Activated effector memory CD4-positive, alpha-beta T cell treated with anti-CD3 and anti-CD28 coated beads, Interleukin-2, amount 50 U/mL, for 16 hours (primary cell): Measurements from ENCODE around the gene ATOH8.
"Not testable (repeated sequence)": the region's sequence is repeated elsewhere in the genome, so short reads cannot be mapped to it uniquely, and the experiment has no call there.

Source experiments
- DNase-seq: peaks from one replicate; pipeline ENCODE4 v3.0.0-alpha.2; 2020

ATOH8 gene, protein sequence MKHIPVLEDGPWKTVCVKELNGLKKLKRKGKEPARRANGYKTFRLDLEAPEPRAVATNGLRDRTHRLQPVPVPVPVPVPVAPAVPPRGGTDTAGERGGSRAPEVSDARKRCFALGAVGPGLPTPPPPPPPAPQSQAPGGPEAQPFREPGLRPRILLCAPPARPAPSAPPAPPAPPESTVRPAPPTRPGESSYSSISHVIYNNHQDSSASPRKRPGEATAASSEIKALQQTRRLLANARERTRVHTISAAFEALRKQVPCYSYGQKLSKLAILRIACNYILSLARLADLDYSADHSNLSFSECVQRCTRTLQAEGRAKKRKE

GRCh38 chr2:85753525-85754312 lies at the start of gene ATOH8:
Gene ATOH8, plus strand, starts transcription at chr2:85753991. Its CDS starts 199 bp downstream, at chr2:85754190.
- DNase-seq = no peak

- DNase-seq = no peak
These were observed 49.8 kb upstream of the ATOH8 start for GRCh38 chr2:85704038-85704437.

DNA sequence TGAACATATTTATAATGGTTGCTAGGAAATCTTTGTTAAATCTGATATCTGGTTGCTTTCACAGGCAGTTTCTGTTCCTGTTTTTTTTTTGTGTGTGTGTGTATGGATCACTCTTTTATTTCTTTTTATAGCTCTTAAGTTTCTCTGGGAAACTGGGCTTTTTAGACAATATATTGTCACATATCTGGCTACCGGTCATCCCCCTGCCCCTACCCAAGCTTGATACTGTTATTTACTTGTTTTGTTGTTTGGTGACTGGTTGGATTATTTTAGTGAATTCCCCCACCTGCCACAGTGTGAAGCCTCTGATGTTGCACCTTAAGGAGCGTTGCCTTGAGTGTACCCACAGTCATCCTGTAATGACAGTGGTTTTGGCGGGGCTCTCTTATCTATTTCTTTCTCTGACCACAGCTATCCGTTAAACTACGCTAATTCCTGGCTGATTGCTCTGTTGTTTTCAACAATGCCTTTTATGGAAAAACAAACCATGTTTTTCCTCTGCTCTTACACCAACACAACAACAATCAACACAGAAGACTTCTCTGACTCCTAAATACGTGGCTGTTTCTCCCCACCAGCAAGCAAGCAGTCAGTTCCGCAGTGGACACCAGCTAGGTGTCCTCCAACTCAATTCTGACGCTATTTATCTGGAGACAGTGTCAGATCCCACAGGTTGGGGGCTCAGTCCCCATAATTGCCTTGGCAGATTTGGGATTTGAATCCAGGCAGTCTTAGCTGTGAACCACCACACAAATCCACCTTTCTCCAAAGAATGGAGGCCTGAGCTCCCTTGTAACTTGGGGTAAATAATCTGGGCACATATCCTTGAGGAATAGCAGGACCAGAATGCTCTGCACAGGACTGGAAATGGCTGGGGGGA lies 48.8 kb upstream of the ATOH8 start:
- DNase-seq = no peak

DNA sequence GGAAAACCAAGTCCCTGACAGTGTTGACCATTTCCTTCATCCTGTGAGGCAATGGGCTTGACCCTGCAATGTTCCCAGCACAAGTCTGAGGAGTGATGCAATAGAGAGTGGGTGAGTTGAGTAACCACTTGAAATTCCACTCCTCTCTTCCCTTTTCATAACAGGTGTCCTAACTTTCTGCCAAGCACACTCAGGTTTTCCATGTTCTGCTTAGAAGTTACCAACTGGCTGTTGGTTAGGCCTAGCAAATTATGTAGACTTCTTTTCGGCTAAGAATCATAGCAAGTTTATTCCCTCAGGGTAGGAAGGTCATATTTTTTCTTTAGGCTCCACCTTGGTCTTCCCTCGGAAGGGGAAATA lies 48.1 kb upstream of the ATOH8 start:
- DNase-seq = no peak

DNA sequence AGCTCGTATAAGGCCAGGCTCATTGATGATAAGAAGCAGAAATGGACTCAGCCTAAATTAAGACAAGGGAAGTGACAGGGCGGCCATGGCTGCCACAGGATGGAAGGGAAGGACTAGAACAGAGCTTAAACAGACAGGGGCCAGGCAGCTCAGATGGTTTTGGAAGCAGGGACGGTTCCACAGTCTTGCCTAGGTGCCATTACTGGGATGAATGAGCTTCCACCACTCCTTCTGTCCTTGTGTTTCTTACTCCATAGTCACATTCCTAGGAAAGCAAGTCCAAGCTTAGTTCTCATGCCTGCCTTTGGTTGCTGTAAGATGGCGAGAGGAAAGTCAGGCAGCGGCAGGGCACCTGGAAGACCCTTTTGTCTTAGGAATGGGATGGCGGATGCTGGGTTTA lies 47.7 kb upstream of the ATOH8 start:
- no peak for DNase-seq

- no peak for DNase-seq
These were observed 47.0 kb upstream of the ATOH8 start for GRCh38 chr2:85706599-85707296.

DNA sequence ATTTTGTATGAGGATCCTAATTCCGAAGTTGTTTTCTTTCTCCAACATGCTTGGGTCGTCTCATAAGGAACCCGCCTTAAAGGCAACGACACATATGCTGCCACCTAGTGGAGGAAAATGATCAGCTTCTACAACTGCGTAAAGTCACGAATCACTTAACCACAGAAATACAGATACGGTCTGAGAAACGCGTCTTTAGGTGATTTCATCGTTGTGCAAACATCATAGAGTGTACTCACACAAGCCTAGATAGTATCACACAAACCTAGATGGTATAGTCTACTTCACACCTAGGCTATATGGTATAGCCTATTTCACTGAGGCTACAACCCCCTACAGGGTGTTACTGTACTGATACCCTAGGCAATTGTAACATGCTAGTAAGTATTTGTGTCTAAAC lies 46.5 kb upstream of the ATOH8 start:
- peak; percentile 77 for DNase-seq

GRCh38 chr2:85708641-85709040 lies 45.1 kb upstream of the ATOH8 start:
- DNase-seq = no peak

DNA sequence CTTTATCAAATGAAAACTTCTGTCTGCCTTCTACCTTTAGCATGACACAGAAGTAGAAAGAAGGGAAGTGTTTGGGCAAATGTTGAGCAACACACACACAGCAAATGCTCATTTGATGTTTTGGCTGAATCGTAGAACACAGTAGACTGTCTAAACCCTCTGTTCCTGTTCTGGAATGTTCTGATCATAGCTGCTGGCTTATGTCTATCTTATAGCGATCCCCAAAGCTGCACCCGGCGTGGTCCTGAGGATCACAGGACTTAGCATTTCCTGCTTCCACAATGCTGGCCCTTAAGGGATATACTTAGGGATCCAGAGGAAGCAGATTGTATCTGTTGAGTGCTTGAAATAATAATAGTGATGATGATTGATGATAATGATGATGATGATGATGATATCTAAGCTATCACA lies 44.4 kb upstream of the ATOH8 start:
- DNase-seq = no peak

DNA sequence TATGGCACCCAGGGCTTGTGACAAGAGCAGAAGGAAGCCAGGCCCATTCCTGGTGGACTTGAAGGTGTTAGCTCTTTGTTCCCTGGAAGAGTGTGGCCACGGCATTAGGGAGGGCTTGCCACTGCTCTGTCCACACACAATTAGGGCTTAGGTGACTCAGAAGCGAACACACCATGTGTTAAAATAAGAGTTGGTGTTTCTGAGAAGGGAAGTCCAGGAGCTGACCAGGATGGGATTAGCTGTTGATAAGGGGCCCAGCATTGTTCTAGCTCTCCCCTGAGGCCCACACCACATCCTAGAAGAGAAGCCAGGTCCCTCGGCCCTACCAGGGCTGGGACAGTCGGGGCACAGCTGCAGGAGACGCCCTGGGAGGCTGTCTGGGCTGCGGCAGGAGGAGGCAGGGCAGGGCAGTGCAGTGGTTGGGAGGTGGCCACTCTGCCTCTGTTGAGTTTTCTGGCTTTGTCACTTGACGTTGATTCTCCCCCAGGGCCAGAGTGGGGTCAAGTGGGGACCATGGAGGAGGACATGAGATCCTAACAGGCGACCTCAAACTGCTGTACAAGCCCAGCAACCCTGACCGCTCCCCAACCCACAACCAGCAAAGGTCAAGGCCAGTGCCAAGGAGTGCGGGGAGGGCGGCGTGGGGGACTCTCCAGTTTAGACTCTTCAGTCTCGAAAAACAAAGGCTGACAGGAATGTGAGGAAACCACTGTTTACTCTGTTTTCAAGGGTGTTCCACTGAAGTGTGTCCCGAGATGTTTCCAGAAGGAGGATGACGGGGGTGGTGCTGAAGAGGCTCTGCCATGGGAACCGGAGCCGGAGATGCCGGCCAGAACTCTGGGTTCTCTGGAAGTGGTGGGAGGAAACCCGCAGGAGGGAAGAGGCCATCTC lies 42.9 kb upstream of the ATOH8 start:
- DNase-seq = no peak

DNA sequence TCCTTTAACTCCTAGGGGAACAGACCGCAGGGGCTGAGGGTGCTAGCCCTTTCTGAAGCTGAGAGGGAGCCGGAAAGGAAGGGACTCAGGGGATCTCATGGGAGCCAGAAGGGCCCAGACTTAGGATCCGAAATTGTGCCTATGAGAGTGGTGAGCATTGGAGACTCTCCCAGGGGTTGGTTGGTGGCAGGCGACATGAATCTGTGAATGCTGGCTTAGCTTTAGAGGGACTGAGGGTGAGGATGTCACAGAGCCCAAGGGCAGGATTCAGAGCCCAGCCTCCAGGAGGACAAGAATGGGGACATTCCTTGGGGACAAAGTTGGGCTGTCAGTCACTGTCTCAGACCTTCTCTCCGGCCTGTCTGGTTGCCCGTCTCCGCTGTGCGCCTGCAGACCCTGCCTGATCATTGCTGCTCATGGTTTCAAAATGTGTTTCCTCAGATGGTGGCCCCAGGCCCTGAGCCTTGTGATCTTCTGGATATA lies 42.2 kb upstream of the ATOH8 start:
- DNase-seq = no peak

DNA sequence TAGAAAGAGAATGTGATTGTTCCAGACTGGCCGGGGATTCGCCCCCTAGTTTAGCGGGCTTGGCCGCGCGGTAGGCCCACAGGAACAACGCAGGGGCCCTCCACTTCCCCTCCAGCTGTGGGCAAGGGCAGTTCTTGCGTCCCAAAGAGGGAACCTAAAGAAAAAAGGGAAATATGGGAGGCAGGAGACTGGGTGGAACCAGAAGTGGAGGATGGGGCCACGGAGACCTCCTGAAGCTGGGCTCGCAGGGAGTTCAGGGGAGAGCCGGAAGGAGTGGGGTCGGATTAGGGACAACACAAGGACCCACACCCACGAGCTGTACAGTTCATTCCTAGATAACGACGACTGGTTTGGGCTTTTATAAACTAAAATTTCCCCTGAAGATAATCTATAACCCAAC lies 41.5 kb upstream of the ATOH8 start:
- DNase-seq = no peak

GRCh38 chr2:85712849-85713612 lies 40.8 kb upstream of the ATOH8 start:
- no peak for DNase-seq

GRCh38 chr2:85713836-85714235 lies 40.0 kb upstream of the ATOH8 start:
- DNase-seq = no peak

GRCh38 chr2:85714421-85714820 lies 39.4 kb upstream of the ATOH8 start:
- DNase-seq = not testable (repeated sequence)

DNA sequence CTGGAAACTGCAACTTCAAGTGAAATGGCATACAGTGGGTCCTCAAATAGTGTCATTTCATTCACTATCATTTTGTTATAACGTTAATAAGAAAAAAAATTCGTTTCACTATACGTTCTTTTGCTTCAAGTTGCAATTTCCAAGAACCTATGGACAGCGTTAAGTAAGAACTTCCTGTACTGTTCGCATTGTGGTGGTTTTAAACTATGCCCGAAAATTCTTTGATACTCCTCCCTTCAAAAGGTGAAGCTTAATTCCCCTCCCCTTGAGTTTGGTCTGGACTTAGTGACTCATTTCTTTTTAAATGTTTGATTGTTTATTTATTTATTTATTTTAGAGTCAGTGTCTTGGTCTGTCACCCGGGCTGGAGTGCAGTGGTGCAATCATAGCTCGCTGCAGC lies 39.0 kb upstream of the ATOH8 start:
- DNase-seq = no peak

- DNase-seq = no peak
These were observed 37.4 kb upstream of the ATOH8 start for GRCh38 chr2:85716346-85716914.

DNA sequence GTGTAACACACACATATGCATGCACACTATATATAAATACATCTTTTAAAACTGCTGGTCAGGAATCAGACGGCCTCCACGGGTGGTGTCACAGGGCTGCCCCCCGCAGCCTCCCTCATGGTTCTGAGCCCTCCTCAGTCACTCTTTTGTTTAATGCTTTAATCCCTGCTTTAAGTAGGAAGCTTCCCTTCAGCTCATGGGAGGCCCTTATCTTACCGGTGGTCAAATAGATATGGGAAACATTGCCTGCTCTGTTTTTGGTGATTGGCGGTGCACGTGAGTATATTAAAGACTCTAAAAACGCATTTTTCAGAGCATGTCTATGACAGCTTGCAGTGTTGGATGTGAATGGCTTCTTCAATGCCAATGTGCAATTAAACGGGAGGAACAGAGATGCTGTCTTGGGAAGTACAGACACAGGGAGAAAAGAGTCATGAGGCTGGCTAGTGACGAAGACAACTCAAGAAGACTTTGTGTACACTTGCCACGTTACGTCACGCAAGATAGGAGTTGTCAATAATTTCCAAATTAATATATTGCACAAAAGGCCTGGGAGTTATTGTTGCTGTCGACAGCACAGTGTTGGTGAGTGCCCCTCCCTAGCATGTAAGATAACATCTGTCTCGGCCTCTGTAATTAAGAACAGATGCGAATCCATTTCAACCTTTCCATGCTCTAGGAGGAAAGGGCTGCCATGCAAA lies 36.3 kb upstream of the ATOH8 start:
- DNase-seq = no peak

DNA sequence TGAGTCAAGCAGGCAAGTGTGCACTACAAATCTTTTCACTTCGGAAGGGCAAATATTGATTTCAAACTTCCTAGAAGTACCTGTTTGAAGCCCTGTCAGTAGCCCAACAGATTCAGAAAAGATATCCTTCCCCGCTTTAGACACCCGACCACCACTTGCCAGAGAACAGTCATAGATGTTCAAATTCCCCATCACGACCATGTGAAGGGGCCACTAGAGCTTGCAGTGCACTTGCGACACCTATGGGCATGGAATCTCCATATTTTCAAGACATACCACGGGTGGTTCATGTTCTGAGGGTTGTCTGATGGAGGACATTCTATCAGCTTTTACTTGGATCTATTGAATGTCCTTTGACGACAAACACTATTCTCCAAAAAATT lies 35.8 kb upstream of the ATOH8 start:
- no peak for DNase-seq
